ENCODE results near the gene C3orf80. TPM values are rescaled to one million over a fixed set of nuclear protein-coding genes. Genes with fewer than 3 reads are reported as not detected.

C3orf80 gene
- total RNA-seq, 4 donors from 2014 or later = 0.65 to 1.5 (median 1.1) TPM; not detected in 1

DNA sequence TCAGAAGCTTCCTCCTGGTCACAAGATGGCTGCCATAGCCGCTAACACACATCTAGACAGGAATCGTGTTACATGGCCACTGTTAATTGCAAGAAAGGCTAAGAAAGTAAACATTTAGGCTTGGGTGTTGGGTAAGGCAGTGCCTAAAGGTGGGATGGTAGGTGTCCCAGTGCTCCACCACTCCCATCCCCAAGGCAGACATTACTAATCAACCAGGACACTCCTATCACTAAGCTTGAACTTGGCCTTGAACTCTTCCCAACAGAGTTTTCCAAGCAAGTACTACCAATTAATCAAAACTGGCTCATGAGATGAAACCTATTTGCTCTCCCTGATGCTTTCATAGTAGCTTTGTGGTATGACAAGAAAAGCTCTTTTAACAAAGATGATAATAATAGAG lies 37.9 kb upstream of the C3orf80 start:
- TF ChIP-seq, protein P1, sequence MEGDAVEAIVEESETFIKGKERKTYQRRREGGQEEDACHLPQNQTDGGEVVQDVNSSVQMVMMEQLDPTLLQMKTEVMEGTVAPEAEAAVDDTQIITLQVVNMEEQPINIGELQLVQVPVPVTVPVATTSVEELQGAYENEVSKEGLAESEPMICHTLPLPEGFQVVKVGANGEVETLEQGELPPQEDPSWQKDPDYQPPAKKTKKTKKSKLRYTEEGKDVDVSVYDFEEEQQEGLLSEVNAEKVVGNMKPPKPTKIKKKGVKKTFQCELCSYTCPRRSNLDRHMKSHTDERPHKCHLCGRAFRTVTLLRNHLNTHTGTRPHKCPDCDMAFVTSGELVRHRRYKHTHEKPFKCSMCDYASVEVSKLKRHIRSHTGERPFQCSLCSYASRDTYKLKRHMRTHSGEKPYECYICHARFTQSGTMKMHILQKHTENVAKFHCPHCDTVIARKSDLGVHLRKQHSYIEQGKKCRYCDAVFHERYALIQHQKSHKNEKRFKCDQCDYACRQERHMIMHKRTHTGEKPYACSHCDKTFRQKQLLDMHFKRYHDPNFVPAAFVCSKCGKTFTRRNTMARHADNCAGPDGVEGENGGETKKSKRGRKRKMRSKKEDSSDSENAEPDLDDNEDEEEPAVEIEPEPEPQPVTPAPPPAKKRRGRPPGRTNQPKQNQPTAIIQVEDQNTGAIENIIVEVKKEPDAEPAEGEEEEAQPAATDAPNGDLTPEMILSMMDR (IDR thresholded peaks at IDR 0.05; ENCODE audit: low read depth) = no peak

DNA sequence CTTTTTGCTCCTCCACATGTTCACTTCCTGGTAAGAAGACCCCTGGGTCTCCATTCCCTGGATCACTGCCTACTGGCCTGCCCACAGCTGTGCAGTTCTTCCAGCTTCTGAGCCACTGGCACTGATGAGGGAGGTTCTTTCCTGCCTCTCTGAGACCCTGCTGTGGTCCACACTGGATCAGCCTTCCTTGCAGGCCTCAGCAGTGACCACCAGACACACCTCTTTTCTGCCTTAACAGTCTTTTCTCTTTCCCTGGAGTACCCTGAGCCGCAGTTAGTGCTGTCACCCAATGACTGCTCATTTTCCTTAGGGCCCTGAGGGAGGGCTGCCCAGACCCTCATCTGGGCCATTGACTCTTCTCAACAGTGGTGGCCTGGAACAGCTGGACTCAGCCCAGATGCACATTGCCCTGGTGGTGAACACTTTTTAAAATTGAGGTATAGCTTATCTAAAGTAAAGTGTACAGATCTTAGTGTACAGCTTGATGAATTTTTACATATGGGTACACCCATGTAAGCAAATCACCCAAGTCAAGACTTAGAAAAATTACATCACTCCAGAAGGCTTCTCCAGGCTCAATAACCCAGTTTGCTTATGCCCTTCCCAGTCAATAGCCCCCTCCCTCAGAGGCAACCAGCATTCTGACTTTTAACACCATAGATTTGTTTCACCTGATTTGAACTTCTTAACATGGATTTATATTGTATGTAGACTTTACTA lies 32.8 kb upstream of the C3orf80 start:
- TF ChIP-seq, protein P1 (IDR thresholded peaks at IDR 0.05; ENCODE audit: low read depth) = no peak

DNA sequence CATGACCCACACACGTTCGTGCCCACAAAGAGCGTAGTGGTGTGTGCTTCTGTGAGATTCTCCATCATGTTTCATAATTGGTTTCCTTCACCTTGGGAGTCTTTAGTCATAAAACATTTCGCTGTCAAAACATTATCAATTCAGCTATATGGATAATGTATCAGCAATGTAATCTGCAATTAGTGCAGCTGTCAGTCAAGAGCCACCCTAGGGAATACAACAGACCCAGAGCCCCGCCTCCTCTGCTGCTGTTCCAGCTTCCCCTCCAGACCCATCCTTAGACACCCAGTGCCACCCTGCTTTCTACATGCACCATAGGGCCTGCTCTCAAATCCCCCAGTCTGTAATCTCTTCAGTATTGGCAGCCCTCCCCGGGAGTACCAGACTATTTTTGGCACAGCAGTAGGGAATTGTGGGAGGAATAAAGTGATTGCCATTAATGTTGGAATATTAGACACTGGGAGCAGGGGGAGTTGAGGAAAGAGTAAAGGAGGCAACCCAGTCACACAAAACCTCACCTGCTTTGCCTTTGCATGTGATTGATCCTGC lies 31.5 kb upstream of the C3orf80 start:
- TF ChIP-seq, protein P1 (IDR thresholded peaks at IDR 0.05; ENCODE audit: low read depth) = no peak

DNA sequence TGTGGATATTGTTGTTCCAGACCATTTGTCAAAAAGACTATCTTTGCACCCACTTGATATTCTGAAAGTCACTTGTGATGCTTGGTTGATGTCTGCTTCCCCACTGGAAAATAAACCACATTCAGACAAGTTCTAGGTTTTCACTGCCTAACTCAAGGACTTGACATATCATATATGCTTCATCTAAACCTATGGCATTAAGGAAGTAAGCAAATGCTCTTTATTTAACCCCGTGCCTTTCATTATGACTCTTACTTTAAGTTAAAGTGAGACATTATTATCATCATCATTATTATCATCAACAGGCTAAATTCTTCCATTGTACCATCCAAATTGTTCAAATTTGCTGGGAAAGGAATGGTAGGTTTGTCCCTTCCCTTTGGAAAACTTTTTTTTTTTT lies 30.8 kb upstream of the C3orf80 start:
- TF ChIP-seq, protein P1 (IDR thresholded peaks at IDR 0.05; ENCODE audit: low read depth) = no peak

DNA sequence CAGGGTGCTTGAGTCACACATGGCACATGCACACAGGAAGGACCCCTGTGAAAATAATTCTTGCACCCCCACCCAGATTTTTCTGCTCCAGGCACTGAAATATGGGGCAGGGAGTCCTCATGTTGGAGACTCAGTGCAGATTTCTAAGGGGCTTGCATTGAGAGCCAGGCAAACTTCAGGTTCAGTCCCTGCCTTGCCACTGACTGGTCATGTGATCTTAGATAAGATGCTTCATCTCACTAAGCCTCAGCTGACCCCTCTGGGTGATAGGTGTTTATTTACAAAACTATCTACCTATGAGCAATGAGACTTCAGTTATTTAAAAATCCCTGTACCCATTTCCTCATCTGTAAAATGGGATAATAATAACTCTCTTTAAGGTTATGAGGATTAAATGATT lies 30.1 kb upstream of the C3orf80 start:
- TF ChIP-seq, protein P1 (IDR thresholded peaks at IDR 0.05; ENCODE audit: low read depth) = no peak

DNA sequence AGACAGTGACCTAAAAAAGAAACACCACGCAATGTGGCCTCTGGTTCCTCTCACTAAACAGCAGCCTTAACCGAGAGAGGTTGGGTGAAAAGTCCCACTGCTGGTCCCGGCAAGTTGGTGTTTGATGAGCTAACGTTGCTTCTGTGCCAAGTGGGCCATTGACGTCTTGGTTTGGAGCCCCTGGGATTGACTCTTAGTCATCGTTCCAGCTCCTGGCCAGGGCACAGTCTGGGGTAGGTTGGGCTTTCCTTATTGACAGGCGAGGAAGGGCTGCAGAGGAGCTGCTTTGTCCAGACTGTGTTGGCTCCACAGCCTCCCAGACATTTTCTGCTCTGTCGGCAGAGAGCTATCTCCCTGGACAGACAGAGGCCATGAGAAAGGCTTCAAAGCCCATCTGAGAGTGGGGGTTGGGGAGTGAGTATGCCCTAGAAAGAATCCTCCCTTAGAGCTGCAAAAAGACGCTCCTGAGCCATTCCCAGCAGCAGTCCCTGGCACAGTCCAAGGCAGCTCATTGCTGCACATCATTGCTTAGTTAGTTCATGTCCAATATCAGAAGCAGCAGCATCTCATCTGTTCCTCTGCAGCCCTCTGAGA lies 28.6 kb upstream of the C3orf80 start:
- TF ChIP-seq, protein P1 (IDR thresholded peaks at IDR 0.05; ENCODE audit: low read depth) = no peak

DNA sequence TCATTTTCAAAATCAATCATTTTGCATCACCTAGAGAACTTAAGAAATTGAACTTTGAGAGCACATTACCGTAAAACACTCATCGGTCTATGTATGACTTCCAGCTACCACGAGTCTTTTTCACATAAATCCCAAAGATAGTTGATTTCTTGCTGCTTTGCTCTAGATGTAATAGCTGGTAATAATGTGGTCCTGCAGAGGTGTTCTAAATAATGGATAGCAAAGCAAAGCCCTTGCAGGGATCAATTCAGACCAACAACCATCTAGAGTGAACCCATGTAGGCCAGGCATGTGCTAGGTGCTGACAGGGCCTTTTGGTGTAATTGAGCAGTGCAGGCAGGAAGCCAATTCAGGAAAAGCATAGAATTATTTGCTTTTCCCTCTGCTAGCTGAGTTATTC lies 26.1 kb upstream of the C3orf80 start:
- TF ChIP-seq, protein P1 (IDR thresholded peaks at IDR 0.05; ENCODE audit: low read depth) = no peak
